ENCODE data around the gene PGD.

Gene PGD

GRCh38 chr1:10398734-10399443 lies at the start of gene PGD (continued):
- peak; percentile 99 for TF ChIP-seq ZBTB17 (tag by site-specific recombination; IDR thresholded peaks at IDR 0.05)
- no peak for TF ChIP-seq ZNF140 (tag by site-specific recombination; IDR thresholded peaks at IDR 0.05)
- no peak for TF ChIP-seq ZNF626 (tag by site-specific recombination; IDR thresholded peaks at IDR 0.05)
- TF ChIP-seq PRDM1 (tag by site-specific recombination; IDR thresholded peaks at IDR 0.05) = no peak
- TF ChIP-seq ZNF623 (tag by site-specific recombination; IDR thresholded peaks at IDR 0.05) = no peak
- TF ChIP-seq ZNF362 (tag by site-specific recombination; IDR thresholded peaks at IDR 0.05) = no peak
- TF ChIP-seq KLF9 (tag by site-specific recombination; IDR thresholded peaks at IDR 0.05; ENCODE audit: low read depth) = peak; percentile 86
- TF ChIP-seq HOXD13 (CRISPR knock-in tag; IDR thresholded peaks at IDR 0.05; ENCODE audit: borderline replicate concordance) = 0 out of 2 replicates have a peak, but pooled peaks have one; percentile 13
- no peak for TF ChIP-seq ZNF155 (tag by site-specific recombination; IDR thresholded peaks at IDR 0.05)
- TF ChIP-seq SP2 (tag by site-specific recombination; IDR thresholded peaks at IDR 0.05) = peak; percentile 98
- no peak for TF ChIP-seq ZNF169 (tag by site-specific recombination; IDR thresholded peaks at IDR 0.05)
- peak; percentile 83 for TF ChIP-seq ZBTB44 (tag by site-specific recombination; IDR thresholded peaks at IDR 0.05)
- no peak for TF ChIP-seq PRDM6 (tag by site-specific recombination; IDR thresholded peaks at IDR 0.05)
- TF ChIP-seq ZNF645 (tag by site-specific recombination; IDR thresholded peaks at IDR 0.05) = no peak
- TF ChIP-seq ZNF488 (tag by site-specific recombination; IDR thresholded peaks at IDR 0.05) = no peak
- TF ChIP-seq ZNF549 (tag by site-specific recombination; IDR thresholded peaks at IDR 0.05) = no peak
- peak; percentile 83 for TF ChIP-seq ZNF121 (tag by site-specific recombination; IDR thresholded peaks at IDR 0.05)
- TF ChIP-seq ZSCAN30 (tag by site-specific recombination; IDR thresholded peaks at IDR 0.05) = peak; percentile 35; the same call in 1 of the 2 replicates
- peak; percentile 87 for TF ChIP-seq EGR2 (tag by site-specific recombination; IDR thresholded peaks at IDR 0.05; ENCODE audit: low read depth)
- peak; percentile 82 for TF ChIP-seq CTCF (tag by site-specific recombination; IDR thresholded peaks at IDR 0.05)
- no peak for TF ChIP-seq ZNF132 (tag by site-specific recombination; IDR thresholded peaks at IDR 0.05; ENCODE audit: borderline replicate concordance)
- no peak for TF ChIP-seq ZNF707 (tag by site-specific recombination; IDR thresholded peaks at IDR 0.05)
- no peak for TF ChIP-seq WT1 (tag by site-specific recombination; IDR thresholded peaks at IDR 0.05)
- peak; percentile 82 for TF ChIP-seq SP7 (tag by site-specific recombination; IDR thresholded peaks at IDR 0.05)
- TF ChIP-seq OSR2 (tag by site-specific recombination; IDR thresholded peaks at IDR 0.05) = no peak
- TF ChIP-seq ZNF302 (tag by site-specific recombination; IDR thresholded peaks at IDR 0.05; ENCODE audit: low read depth) = no peak
- peak; percentile 96 for TF ChIP-seq ZFP37 (tag by site-specific recombination; IDR thresholded peaks at IDR 0.05)
- no peak for TF ChIP-seq ZNF19 (tag by site-specific recombination; IDR thresholded peaks at IDR 0.05; ENCODE audit: low read depth)
- TF ChIP-seq BCL11B (tag by site-specific recombination; IDR thresholded peaks at IDR 0.05; ENCODE audit: low read depth) = no peak
- no peak for TF ChIP-seq ZNF148 (tag by site-specific recombination; IDR thresholded peaks at IDR 0.05; ENCODE audit: borderline replicate concordance)
